ENCODE measurements around the gene ARAP2.
"Not testable (repeated sequence)": the region's sequence is repeated elsewhere in the genome, so short reads cannot be mapped to it uniquely, and the experiment has no call there.

ARAP2 gene

DNA sequence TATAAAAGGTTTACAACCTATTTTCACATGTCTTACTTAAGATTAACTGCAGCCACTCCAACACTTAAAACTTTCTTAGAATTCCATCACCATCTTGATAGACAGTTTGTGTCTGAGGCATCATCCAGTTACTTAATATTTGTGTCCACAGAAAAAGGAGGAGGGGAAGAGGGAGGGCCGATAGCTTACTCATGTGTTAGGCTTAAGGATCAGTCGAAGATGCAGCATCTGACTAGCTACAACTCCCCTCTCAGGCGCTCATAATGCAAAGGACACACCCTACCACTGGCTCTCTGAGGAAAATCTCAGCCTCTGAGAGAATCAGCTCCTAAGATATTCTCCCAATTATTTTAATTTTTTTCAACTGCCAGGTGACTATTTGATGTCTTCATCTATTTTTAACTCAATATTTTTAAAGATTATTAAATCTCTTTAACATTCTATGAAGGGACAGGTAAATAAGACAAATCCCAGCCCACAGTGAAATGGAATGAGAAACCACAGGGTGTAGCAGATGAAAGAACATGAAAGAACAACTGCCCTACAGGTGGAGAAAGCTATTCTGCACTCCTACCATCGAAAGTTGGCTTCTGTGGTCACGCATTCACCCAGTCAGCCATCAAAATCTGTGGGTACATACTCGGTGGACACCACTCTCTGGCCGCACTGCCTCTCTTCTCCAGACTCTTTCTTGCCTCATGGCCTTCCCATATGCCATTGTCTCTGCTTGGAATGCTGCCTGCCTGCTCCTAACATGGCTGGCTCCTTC lies 48.0 kb downstream of the ARAP2 start:
- in situ Hi-C loops (cut with MboI; ENCODE audit: low sequenced_read_pairs): no loop called here
- no peaks in the 10 kb centered on the region for H3K36me3 ChIP-seq (replicated peaks)
- no peaks in the 10 kb centered on the region for H3K9me3 ChIP-seq
- no peak overlapping the region for H3K4me3 ChIP-seq
- no peaks in the 10 kb centered on the region for H3K27me3 ChIP-seq (ENCODE audit: low read depth)
- DNase-seq (ENCODE audit: low spot score in 2 of 2): no peak
- no peaks in the 10 kb centered on the region for H3K4me1 ChIP-seq

DNA sequence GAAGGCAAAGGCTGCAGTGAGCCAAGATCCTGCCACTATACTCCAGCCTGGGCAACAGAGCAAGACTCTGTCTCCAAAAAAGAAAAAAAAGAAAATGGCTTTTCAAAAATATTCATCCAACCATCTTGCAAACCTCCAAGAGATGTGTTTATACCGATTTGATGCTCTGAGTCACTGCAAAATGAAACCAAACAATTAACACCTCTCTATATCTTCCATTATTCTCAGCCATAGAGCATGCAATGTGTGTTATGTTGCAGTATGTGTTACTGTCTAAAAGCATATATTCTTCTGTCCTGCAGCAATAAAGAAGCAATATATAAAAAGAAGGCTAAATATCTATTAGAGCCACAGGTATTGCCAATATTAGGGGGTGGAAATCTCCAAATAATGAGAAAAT lies 51.4 kb downstream of the ARAP2 start:
- no peaks in the 10 kb centered on the region for H3K9me3 ChIP-seq
- no peaks in the 10 kb centered on the region for H3K4me1 ChIP-seq
- in situ Hi-C loops (cut with MboI; ENCODE audit: low sequenced_read_pairs): no loop called here
- H3K27me3 ChIP-seq (ENCODE audit: low read depth): no peaks in the 10 kb centered on the region
- H3K4me3 ChIP-seq: no peak overlapping the region
- DNase-seq (ENCODE audit: low spot score in 2 of 2): no peak
- H3K36me3 ChIP-seq (replicated peaks): no peaks in the 10 kb centered on the region

DNA sequence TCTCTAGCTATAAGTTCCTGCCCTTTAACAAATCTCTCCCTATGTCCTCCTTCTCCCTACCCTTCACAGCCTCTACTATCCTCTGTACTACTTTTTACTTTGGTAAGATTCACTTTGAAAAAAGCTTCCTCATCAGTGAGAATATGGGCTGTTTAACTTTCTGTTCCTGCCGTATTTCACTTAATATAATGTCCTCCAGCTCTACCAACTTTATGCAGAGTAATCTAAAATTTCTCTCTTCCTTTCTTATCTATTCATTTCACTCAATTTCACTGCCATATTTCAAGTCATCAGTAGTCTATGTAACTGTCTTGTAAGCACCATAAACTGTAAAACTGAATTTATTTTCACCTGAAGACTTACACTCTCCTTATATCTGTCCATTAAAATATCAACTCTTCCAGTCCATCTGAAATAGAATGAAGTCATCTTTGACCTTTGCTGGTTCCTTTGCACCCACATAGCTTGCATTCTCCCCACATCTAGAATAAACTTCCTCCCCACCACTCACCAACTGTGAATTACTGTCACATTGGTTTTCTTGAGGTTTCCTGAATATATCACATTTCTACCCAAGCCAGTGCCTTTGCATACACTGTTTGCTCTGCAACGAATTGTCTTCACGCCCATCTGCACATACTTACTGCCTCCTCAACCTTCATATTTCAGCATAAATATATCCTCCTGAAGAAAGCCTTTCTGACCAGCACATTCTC lies 54.6 kb downstream of the ARAP2 start:
- Histone ChIP-seq H3K4me1 (no peaks in the 10 kb centered on the region), H3K36me3 (replicated peaks) (no peaks in the 10 kb centered on the region), H3K9me3 (no peaks in the 10 kb centered on the region), H3K27me3 (ENCODE audit: low read depth) (no peaks in the 10 kb centered on the region), H3K4me3 (no peak overlapping the region)
- DNase-seq (ENCODE audit: low spot score in 2 of 2): no peak
- in situ Hi-C loops (cut with MboI; ENCODE audit: low sequenced_read_pairs): no loop called here

DNA sequence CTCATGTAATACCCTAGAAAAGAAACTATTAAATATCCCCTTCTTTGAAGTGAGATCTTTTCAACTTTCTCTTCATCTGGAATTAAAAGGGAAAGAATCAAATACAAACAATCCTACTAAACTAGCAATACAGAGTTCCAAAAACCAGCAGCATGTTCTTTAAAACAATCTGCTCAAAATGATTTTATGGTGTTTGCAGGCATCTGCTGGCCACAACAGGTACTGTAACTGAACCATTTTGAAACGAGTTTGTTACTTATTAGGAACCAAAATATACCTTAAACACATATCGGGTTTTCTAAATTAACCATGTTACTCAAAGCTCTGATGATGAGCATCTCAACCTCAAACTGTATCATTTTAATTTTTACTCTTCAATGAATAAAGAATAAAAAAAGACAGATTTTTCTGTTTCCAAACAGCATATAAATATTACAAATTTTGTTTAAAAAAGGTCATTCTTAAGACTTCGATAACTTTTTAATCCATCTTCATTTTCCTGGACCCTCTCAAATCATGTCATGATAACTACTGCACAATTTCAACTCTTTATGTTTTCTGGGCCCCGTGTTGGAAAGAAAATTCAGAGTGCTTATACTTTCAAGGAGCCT lies 56.5 kb downstream of the ARAP2 start:
- no peaks in the 10 kb centered on the region for H3K27me3 ChIP-seq (ENCODE audit: low read depth)
- no peaks in the 10 kb centered on the region for H3K36me3 ChIP-seq (replicated peaks)
- in situ Hi-C loops (cut with MboI; ENCODE audit: low sequenced_read_pairs): no loop called here
- peak; percentile 29 to 57 for DNase-seq (ENCODE audit: low spot score in 2 of 2)
- no peaks in the 10 kb centered on the region; the same call in 1 of the 2 replicates for H3K4me1 ChIP-seq
- no peak overlapping the region for H3K4me3 ChIP-seq
- no peaks in the 10 kb centered on the region for H3K9me3 ChIP-seq

DNA sequence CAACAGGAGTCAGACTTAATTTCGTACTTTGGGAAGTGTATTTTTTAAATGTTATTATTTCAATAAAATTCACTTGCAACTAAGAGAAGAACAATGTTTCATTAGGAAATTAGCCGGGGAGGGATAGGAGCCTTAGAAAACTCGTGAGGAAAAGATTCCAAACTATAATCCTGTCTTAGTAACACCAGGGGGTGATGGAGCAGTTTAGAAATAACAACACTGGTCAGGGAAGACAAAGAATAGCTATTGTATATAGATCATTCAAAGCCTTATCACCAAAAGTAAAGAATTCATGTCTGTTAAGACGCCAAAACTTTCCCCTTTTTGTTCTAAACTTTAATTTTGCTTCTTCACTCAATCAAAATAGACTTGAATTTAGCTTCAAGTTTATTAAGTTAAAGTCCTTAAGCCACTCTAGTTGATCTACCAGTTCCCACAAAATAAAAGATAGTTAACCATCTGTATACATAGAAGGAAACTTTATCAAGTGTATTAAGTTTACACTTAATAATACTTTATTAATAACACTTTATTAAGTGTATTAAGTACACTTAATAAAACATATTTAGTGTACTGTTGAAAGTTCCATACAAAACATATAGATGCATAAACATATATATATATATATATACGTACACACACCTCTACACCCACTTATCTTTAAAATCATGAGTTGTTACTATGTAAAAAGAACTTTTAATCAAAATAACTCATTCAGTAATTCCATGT lies 60.5 kb downstream of the ARAP2 start:
- no peaks in the 10 kb centered on the region for H3K9me3 ChIP-seq
- in situ Hi-C loops (cut with MboI; ENCODE audit: low sequenced_read_pairs): no loop called here
- no peak for DNase-seq (ENCODE audit: low spot score in 2 of 2)
- no peaks in the 10 kb centered on the region for H3K36me3 ChIP-seq (replicated peaks)
- no peaks in the 10 kb centered on the region; the same call in 1 of the 2 replicates for H3K4me1 ChIP-seq
- H3K4me3 ChIP-seq: no peak overlapping the region
- no peaks in the 10 kb centered on the region for H3K27me3 ChIP-seq (ENCODE audit: low read depth)

DNA sequence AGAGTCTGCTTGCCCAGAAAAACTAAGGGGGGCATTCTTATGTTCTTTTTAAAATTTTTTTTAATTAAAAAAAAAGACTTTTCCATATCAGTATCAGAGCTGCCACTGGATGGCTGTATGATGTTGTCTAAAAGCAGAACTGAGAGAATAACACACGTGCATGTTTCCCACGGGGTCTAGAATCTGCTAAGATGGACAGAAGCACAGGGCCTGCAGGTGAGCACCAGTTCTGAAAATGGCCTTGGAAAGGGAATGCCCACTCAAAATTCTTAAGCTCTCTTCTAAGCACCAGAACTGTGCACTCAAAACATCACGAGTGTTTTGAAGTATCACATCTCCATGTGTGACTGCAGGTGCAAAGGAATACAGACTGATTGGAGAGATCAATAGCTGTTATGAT lies 61.1 kb downstream of the ARAP2 start:
- H3K9me3 ChIP-seq: no peaks in the 10 kb centered on the region
- no peak for DNase-seq (ENCODE audit: low spot score in 2 of 2)
- no peaks in the 10 kb centered on the region for H3K27me3 ChIP-seq (ENCODE audit: low read depth)
- no peak overlapping the region for H3K4me3 ChIP-seq
- in situ Hi-C loops (cut with MboI; ENCODE audit: low sequenced_read_pairs): no loop called here
- H3K36me3 ChIP-seq (replicated peaks): no peaks in the 10 kb centered on the region
- H3K4me1 ChIP-seq: no peaks in the 10 kb centered on the region; the same call in 1 of the 2 replicates

DNA sequence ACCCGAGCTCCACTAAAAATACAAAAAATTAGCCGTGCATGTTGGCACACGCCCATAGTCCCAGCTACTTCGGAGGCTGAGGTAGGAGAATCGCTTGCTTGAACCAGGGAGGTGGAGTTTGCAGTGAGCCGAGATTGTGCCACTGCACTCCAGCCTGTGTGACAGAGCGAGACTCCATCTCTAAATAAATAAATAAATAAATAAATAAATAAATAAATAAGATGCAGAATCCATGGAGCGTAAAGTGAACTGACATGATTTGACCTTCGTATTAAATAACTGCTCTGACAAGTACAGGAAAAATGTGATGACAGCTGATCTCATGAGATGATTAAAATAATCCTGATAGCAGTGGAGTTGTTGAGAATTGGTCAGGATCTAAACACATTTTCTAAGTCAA lies 62.0 kb downstream of the ARAP2 start:
- H3K27me3 ChIP-seq (ENCODE audit: low read depth); H3K4me1 ChIP-seq; H3K9me3 ChIP-seq; H3K36me3 ChIP-seq (replicated peaks); H3K4me3 ChIP-seq; in situ Hi-C loops (cut with MboI; ENCODE audit: low sequenced_read_pairs); DNase-seq (ENCODE audit: low spot score in 2 of 2): not testable (repeated sequence)

DNA sequence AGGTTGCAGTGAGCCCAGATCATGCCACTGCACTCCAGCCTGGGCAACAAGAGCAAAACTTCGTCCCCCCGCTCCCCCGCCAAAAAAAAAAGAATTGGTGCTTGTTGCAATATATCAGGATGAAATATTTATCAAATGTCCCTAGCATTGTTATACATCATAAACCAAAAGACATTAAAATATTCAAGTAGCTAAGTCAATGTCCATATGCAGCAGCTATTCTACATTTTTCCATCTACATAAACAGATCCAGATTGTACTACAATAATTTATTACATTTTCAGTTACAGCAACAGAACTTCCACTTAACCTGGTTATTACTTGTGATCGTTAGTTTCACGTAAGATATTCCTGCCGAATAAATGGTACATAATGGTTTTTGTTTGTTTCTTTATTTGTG lies 64.1 kb downstream of the ARAP2 start:
- no peaks in the 10 kb centered on the region for H3K27me3 ChIP-seq (ENCODE audit: low read depth)
- in situ Hi-C loops (cut with MboI; ENCODE audit: low sequenced_read_pairs): no loop called here
- H3K36me3 ChIP-seq (replicated peaks): no peaks in the 10 kb centered on the region
- no peak for DNase-seq (ENCODE audit: low spot score in 2 of 2)
- no peak overlapping the region for H3K4me3 ChIP-seq
- H3K9me3 ChIP-seq: no peaks in the 10 kb centered on the region
- H3K4me1 ChIP-seq: no peaks in the 10 kb centered on the region; the same call in 1 of the 2 replicates

DNA sequence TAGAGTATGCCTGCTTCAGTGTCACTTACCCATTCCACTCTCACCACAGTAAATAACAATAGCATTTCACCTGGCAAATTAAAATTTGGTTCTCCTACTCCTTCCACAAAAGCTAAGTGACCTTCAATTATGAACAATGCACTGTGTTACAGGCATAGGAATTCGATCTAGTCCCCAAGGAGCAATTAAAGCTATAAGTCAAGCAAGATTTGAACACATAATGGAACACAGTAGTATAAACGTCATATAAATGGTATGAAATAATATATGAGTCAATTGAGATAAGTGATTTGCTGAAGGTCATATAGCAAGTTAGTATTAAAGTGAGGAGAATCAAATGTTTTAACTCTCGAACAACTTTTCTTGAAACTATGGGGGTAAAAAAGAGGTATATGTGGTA lies 65.8 kb downstream of the ARAP2 start:
- Histone ChIP-seq H3K36me3 (replicated peaks) (no peaks in the 10 kb centered on the region), H3K4me1 (no peaks in the 10 kb centered on the region), H3K27me3 (ENCODE audit: low read depth) (no peaks in the 10 kb centered on the region), H3K4me3 (no peak overlapping the region), H3K9me3 (no peaks in the 10 kb centered on the region)
- DNase-seq (ENCODE audit: low spot score in 2 of 2): no peak
- in situ Hi-C loops (cut with MboI; ENCODE audit: low sequenced_read_pairs): no loop called here

DNA sequence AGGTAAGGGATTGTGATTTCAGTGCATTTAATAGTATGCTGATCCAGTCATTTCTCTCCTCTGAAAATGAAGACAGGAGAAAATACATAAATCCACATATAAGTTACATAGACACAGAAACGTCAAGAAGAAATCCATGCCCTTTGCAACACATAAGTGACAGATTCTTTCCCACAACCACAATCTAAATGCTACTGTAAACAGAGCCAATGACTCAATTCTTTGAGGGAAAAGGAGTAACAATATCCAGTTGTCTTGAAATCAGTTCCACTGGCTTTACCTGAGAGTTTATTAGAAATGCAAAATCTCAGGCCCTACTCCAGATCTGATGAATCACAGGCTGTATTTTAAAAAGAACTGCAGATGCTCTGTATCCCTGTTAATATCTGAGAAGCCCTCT lies 66.4 kb downstream of the ARAP2 start:
- in situ Hi-C loops (cut with MboI; ENCODE audit: low sequenced_read_pairs): no loop called here
- H3K4me3 ChIP-seq: no peak overlapping the region
- no peak for DNase-seq (ENCODE audit: low spot score in 2 of 2)
- H3K27me3 ChIP-seq (ENCODE audit: low read depth): no peaks in the 10 kb centered on the region
- no peaks in the 10 kb centered on the region for H3K36me3 ChIP-seq (replicated peaks)
- no peaks in the 10 kb centered on the region for H3K4me1 ChIP-seq
- H3K9me3 ChIP-seq: no peaks in the 10 kb centered on the region

DNA sequence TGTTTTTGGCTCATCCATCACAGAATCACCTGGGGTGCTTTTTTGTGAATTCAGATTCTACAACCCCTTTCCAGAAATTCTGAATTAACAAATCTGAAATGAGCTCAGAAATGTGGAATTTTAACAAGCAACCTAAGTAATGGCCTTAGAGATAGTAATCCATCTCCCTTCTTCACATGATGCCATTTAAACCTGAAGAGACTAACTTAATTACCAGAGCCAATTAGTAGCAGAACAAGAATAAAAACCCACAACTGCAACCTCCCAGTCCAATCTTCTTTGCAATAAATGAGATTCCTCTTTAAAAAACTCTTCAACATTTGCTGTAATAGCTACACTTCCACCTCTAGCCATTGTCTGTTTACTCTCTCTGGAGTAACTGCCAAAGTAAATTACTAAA lies 69.7 kb downstream of the ARAP2 start:
- no peak overlapping the region for H3K4me3 ChIP-seq
- H3K36me3 ChIP-seq (replicated peaks): no peaks in the 10 kb centered on the region
- no peaks in the 10 kb centered on the region for H3K9me3 ChIP-seq
- in situ Hi-C loops (cut with MboI; ENCODE audit: low sequenced_read_pairs): no loop called here
- no peaks in the 10 kb centered on the region for H3K4me1 ChIP-seq
- DNase-seq (ENCODE audit: low spot score in 2 of 2): no peak
- no peaks in the 10 kb centered on the region for H3K27me3 ChIP-seq (ENCODE audit: low read depth)

DNA sequence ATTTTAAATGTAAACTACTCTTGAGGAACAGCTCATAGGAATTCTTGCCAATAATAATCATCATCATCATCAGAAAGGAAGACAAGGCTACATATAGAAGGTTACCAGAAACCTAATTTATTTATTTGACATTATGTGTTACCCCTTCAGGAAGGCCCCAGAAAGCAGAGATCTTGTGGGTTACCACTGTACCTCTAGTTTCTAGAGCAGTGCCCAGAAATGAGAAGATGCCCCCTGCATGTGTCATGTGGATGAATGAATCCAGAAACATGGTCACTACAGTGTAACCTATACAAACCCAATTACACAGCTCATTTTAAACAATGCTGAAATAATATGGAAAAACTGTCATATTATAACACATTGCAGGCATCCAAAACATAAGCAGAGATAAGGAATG lies 70.4 kb downstream of the ARAP2 start:
- H3K4me1 ChIP-seq: no peaks in the 10 kb centered on the region
- no peaks in the 10 kb centered on the region for H3K36me3 ChIP-seq (replicated peaks)
- no peaks in the 10 kb centered on the region for H3K9me3 ChIP-seq
- in situ Hi-C loops (cut with MboI; ENCODE audit: low sequenced_read_pairs): no loop called here
- no peak overlapping the region for H3K4me3 ChIP-seq
- H3K27me3 ChIP-seq (ENCODE audit: low read depth): no peaks in the 10 kb centered on the region
- no peak for DNase-seq (ENCODE audit: low spot score in 2 of 2)

DNA sequence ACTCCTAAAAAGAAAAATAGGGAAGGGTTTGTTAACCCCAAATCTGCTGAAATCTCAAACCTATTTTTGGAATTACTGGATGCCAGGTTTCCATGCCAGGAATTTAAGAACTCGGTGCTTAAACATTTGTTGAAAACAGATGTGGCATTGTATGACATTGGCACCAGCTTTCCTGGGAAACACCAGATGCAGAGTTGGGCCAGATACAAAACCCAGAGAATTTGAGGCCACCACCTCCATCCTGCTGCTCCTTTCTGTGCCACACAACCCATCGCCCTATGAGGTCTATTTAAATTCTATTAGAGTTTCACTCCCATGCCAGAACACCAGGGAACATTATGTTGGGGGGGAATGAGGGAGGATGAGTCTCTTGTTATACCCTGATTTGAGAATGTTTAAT lies 71.7 kb downstream of the ARAP2 start:
- in situ Hi-C loops (cut with MboI; ENCODE audit: low sequenced_read_pairs): no loop called here
- Histone ChIP-seq H3K36me3 (replicated peaks) (no peaks in the 10 kb centered on the region), H3K27me3 (ENCODE audit: low read depth) (no peaks in the 10 kb centered on the region), H3K4me1 (no peaks in the 10 kb centered on the region), H3K4me3 (no peak overlapping the region), H3K9me3 (no peaks in the 10 kb centered on the region)
- DNase-seq (ENCODE audit: low spot score in 2 of 2): no peak
